ENCODE measurements around the gene ANXA4. TPM values are rescaled to one million over a fixed set of nuclear protein-coding genes. Genes with fewer than 3 reads are reported as not detected.
"Not testable (repeated sequence)": the region's sequence is repeated elsewhere in the genome, so short reads cannot be mapped to it uniquely, and the experiment has no call there.

Gene ANXA4
- polyA plus RNA-seq, 6 donors from 2014 or later: 43.4 to 113 (median 82.0) TPM

- peaks cover 52 to 73% (median 71%) of the 10 kb centered on the region in 3 donors for H3K4me1 Mint-ChIP-seq
- ATAC-seq (ENCODE audit: low read depth in 2 of 2) (no peak), DNase-seq (no peak)
- no peaks in the 10 kb centered on the region for H3K36me3 Mint-ChIP-seq
- H3K9me3 Mint-ChIP-seq: peaks cover 0 to 4% (median 0%) of the 10 kb centered on the region in 7 donors
- H3K27me3 Mint-ChIP-seq: no peaks in the 10 kb centered on the region
- peak overlapping the region in 1 of 6 donors; percentile 32 for H3K27ac Mint-ChIP-seq
- peak overlapping the region in 1 of 8 donors; percentile 13 for H3K4me3 Mint-ChIP-seq
Observed at GRCh38 chr2:69767034-69767433, 25.1 kb downstream of the ANXA4 start.

- Mint-ChIP-seq H3K9me3 (peaks cover 0 to 4% (median 0%) of the 10 kb centered on the region in 7 donors), H3K36me3 (no peaks in the 10 kb centered on the region), H3K27me3 (no peaks in the 10 kb centered on the region), H3K27ac (peak overlapping the region in 1 of 6 donors; percentile 82), H3K4me1 (peaks cover 50 to 73% (median 72%) of the 10 kb centered on the region in 3 donors), H3K4me3 (no peak overlapping the region)
- DNase-seq: no peak
- no peak for ATAC-seq (ENCODE audit: low read depth in 2 of 2)
Observed at GRCh38 chr2:69768235-69768634, 26.3 kb downstream of the ANXA4 start.

- Mint-ChIP-seq H3K9me3 (peaks cover 0 to 4% (median 0%) of the 10 kb centered on the region in 7 donors), H3K27ac (peak overlapping the region in 1 of 6 donors; percentile 82), H3K27me3 (no peaks in the 10 kb centered on the region), H3K4me1 (peaks cover 49 to 71% (median 71%) of the 10 kb centered on the region in 3 donors), H3K4me3 (no peak overlapping the region), H3K36me3 (no peaks in the 10 kb centered on the region)
- ATAC-seq (ENCODE audit: low read depth in 2 of 2) (no peak), DNase-seq (no peak)
Observed at GRCh38 chr2:69768789-69769188, 26.9 kb downstream of the ANXA4 start.

DNA sequence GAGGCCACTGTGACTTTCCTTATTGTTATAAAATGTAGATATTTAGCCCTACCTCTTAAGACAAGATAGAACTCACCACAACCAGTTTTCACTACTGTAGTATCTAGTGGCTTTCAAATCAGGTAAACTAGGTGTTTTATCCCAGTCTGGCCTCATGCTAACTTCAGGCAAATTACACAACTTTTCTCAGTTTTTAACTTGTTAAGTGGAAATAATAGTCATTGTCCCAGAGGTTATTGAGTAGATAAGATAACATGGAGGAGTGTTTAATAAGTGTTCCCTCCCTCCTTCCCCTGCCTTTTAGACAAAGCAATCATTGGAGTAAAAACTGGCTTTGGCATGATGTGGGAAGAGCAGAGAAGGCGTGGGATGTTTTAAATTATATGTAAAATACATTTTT, 27.3 kb downstream of the ANXA4 start:
- H3K27ac Mint-ChIP-seq: peak overlapping the region in 3 of 6 donors; percentile 40 to 63 (median 61)
- no peak for ATAC-seq (ENCODE audit: low read depth in 2 of 2)
- peaks cover 0 to 4% (median 0%) of the 10 kb centered on the region in 7 donors for H3K9me3 Mint-ChIP-seq
- no peaks in the 10 kb centered on the region for H3K27me3 Mint-ChIP-seq
- H3K4me1 Mint-ChIP-seq: peaks cover 49 to 71% (median 71%) of the 10 kb centered on the region in 3 donors
- no peak for DNase-seq
- no peak overlapping the region for H3K4me3 Mint-ChIP-seq
- no peaks in the 10 kb centered on the region for H3K36me3 Mint-ChIP-seq

- no peak for ATAC-seq (ENCODE audit: low read depth in 2 of 2)
- Mint-ChIP-seq H3K27ac (peak overlapping the region in 1 of 6 donors; percentile 49), H3K4me1 (peaks cover 49 to 71% (median 71%) of the 10 kb centered on the region in 3 donors)
Observed at GRCh38 chr2:69770193-69770702, 28.3 kb downstream of the ANXA4 start.

DNA sequence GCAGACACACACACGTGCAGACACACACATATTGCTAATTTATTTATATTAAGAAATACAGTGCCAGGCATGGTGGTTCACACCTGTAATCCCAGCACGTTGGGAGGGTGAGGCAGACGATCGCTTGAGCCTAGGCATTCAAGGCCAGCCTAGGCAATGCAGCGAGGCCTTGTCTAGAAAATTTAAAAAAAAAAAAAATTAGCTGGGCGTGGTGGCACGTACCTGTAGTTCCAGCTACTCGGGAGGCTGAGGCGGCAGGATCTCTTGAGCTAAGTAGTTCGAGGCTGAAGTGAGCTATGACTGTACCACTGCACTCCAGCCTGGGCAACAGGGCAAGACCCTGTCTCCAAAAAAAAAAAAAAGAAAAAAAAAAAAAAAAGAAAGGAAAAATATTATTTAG, 28.8 kb downstream of the ANXA4 start:
- no peak for DNase-seq
- no peak for ATAC-seq (ENCODE audit: low read depth in 2 of 2)
- H3K4me1 Mint-ChIP-seq: peaks cover 47 to 71% (median 70%) of the 10 kb centered on the region in 3 donors
- no peaks in the 10 kb centered on the region for H3K36me3 Mint-ChIP-seq
- no peak overlapping the region for H3K27ac Mint-ChIP-seq
- H3K4me3 Mint-ChIP-seq: no peak overlapping the region
- H3K9me3 Mint-ChIP-seq: no peaks in the 10 kb centered on the region
- no peaks in the 10 kb centered on the region for H3K27me3 Mint-ChIP-seq

More at GRCh38 chr2:69770193-69770702, 28.3 kb downstream of the ANXA4 start:
- Mint-ChIP-seq H3K9me3 (peaks cover 0 to 4% (median 0%) of the 10 kb centered on the region in 7 donors), H3K36me3 (no peaks in the 10 kb centered on the region), H3K27me3 (no peaks in the 10 kb centered on the region), H3K4me3 (peak overlapping the region in 2 of 8 donors; percentile 20 to 61)
- no peak for DNase-seq

GRCh38 chr2:69771461-69771860, 29.5 kb downstream of the ANXA4 start:
- Mint-ChIP-seq H3K27ac (peak overlapping the region in 2 of 6 donors; percentile 17 to 77), H3K27me3 (no peaks in the 10 kb centered on the region), H3K4me3 (peak overlapping the region in 2 of 8 donors; percentile 16 to 24), H3K9me3 (peaks cover 0 to 4% (median 0%) of the 10 kb centered on the region in 7 donors), H3K36me3 (no peaks in the 10 kb centered on the region), H3K4me1 (peaks cover 46 to 69% (median 69%) of the 10 kb centered on the region in 3 donors)
- no peak for DNase-seq
- no peak for ATAC-seq (ENCODE audit: low read depth in 2 of 2)

DNA sequence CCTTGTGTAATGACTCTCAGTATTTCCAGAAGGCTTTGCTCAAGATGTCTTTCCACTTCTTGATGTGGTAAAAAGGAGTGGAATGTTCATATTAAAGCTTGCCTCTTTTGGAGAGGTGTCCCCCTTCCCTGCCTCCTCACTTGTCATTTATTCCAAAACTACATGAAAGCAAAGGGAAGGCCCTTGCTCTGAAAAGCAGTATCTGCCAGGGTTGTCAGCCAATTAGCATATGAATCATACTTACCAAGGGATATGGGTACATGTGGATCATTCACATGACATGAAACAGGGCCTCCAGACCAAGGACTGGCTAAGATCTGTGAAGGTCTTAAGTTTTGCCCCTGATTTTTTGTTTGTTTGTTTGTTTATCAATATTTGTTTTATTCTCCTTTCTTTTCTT, 31.3 kb downstream of the ANXA4 start:
- H3K27ac Mint-ChIP-seq: peak overlapping the region in 2 of 6 donors; percentile 69 to 76
- H3K27me3 Mint-ChIP-seq: no peaks in the 10 kb centered on the region
- peaks cover 0 to 5% (median 2%) of the 10 kb centered on the region in 7 donors for H3K9me3 Mint-ChIP-seq
- H3K36me3 Mint-ChIP-seq: no peaks in the 10 kb centered on the region
- ATAC-seq (ENCODE audit: low read depth in 2 of 2): no peak
- H3K4me3 Mint-ChIP-seq: peak overlapping the region in 1 of 8 donors; percentile 2
- no peak for DNase-seq
- peaks cover 39 to 73% (median 72%) of the 10 kb centered on the region in 3 donors for H3K4me1 Mint-ChIP-seq

- ATAC-seq (ENCODE audit: low read depth in 2 of 2); DNase-seq; H3K36me3 Mint-ChIP-seq; H3K27me3 Mint-ChIP-seq; H3K9me3 Mint-ChIP-seq: not testable (repeated sequence)
- Mint-ChIP-seq H3K27ac (peak overlapping the region in 5 of 6 donors; percentile 28 to 92 (median 91)), H3K4me3 (peak overlapping the region; percentile 29 to 85 (median 76)), H3K4me1 (peaks cover 36 to 74% (median 67%) of the 10 kb centered on the region in 3 donors)
Observed at GRCh38 chr2:69774258-69774983, 32.5 kb downstream of the ANXA4 start.

- Mint-ChIP-seq H3K9me3 (peaks cover 0 to 5% (median 2%) of the 10 kb centered on the region in 7 donors), H3K27ac (peak overlapping the region; percentile 51 to 92 (median 78)), H3K36me3 (no peaks in the 10 kb centered on the region), H3K4me3 (peak overlapping the region; percentile 29 to 85 (median 76)), H3K4me1 (peaks cover 40 to 79% (median 67%) of the 10 kb centered on the region in 3 donors), H3K27me3 (no peaks in the 10 kb centered on the region)
- peak; percentile 98 for ATAC-seq (ENCODE audit: low read depth in 2 of 2)
- peak; percentile 74 for DNase-seq
Observed at GRCh38 chr2:69774984-69775982, 33.3 kb downstream of the ANXA4 start.

GRCh38 chr2:69776886-69777785, 35.2 kb downstream of the ANXA4 start:
- H3K4me3 Mint-ChIP-seq: peak overlapping the region in 4 of 8 donors; percentile 20 to 83 (median 66)
- DNase-seq (no peak), ATAC-seq (ENCODE audit: low read depth in 2 of 2) (no peak)
- H3K4me1 Mint-ChIP-seq: peaks cover 44 to 82% (median 60%) of the 10 kb centered on the region in 3 donors
- H3K27me3 Mint-ChIP-seq: no peaks in the 10 kb centered on the region
- H3K27ac Mint-ChIP-seq: peak overlapping the region; percentile 39 to 92 (median 65)
- H3K36me3 Mint-ChIP-seq: no peaks in the 10 kb centered on the region
- H3K9me3 Mint-ChIP-seq: peaks cover 0 to 5% (median 2%) of the 10 kb centered on the region in 7 donors

DNA sequence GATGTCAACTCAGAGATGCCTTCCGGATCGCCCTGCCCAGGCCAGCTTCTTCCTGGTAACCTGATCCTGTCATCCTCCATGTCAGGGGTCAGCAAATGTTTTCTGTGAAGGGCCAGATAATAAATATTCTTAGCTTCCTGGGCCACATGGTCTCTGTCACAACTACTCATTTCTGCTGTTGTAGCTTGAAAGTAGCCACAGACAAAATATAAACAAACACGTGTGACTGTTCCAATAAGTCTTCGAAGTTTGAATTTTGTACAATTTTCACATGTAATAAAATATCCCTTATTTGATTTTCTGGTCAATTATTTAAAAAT, 35.8 kb downstream of the ANXA4 start:
- ATAC-seq (ENCODE audit: low read depth in 2 of 2) (no peak), DNase-seq (no peak)
- peak overlapping the region in 1 of 8 donors; percentile 20 for H3K4me3 Mint-ChIP-seq
- H3K27me3 Mint-ChIP-seq: no peaks in the 10 kb centered on the region
- peak overlapping the region in 3 of 6 donors; percentile 34 to 72 (median 39) for H3K27ac Mint-ChIP-seq
- H3K36me3 Mint-ChIP-seq: no peaks in the 10 kb centered on the region
- H3K4me1 Mint-ChIP-seq: peaks cover 42 to 77% (median 54%) of the 10 kb centered on the region in 3 donors
- peaks cover 0 to 5% (median 2%) of the 10 kb centered on the region in 7 donors for H3K9me3 Mint-ChIP-seq
